NK-92 (cell line): ENCODE data around the gene CAPN5.

Experiments used
- DNase-seq: peaks from one replicate; lab custom pipeline; 2025; ENCODE audit not compliant: unreplicated experiment; lab: John Stamatoyannopoulos, UW

CAPN5 gene

DNA sequence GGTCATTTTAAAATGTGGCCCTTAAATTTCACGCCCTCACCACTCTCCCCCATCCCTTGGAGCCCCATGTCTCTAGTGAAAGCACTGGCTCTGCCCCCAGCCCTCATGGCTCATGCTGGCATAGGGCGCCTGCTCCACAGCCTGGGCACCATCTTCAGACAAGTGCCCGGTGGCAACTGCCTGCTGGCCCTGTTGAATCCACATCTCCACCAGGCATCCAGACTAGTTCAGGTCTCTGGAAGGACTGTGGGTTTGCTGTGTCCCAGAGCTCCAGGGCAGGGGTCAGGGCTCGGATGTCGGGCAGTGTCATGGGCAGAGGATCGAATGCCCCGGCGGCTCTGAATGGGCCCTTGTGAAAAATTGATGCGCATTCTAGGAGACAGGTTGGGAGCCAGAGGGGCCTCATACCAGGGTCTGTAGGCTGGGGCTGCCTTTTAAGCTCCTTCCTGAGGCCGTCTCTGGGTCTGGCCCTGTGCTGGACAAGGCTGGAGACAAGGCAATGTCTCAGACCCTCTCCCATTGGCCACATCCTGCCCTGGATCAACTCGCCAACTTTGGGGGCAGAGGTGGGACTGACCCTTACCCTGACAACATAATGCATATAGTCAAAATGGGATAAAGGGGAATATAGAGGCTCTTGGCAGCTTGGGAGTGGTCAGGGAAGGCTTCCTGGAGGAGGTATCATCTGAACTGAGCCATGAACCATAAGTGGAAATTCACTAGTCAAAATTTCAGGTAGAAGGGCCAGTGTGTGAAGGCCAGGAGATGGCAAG lies 62.5 kb downstream of the CAPN5 start:
- no peak for DNase-seq

GRCh38 chr11:77129842-77130756 lies 63.3 kb downstream of the CAPN5 start:
- DNase-seq = no peak

GRCh38 chr11:77130763-77131513 lies 64.2 kb downstream of the CAPN5 start:
- no peak for DNase-seq

- no peak for DNase-seq
These were observed 64.8 kb downstream of the CAPN5 start for GRCh38 chr11:77131560-77131959.

DNA sequence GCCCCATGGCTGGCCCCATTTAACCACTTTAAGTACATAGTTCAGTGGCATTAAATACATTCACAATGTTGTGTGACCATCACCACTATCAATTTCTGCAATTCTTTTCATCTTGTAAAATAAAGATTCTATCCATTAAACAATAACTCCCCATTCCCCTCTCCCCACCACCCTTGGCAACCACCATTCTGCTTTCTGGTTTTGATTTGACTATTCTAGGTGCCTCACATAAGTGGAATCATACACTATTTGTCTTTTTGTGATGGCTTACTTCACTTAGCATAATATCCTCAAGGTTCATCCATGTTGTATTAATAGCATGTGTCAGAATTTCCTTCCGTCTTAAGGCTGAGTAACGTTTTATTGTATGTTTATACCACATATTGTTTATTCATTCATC lies 68.3 kb downstream of the CAPN5 start:
- no peak for DNase-seq

GRCh38 chr11:77136074-77136473 lies 69.3 kb downstream of the CAPN5 start:
- no peak for DNase-seq

GRCh38 chr11:77136784-77137420 lies 70.1 kb downstream of the CAPN5 start:
- DNase-seq = no peak

DNA sequence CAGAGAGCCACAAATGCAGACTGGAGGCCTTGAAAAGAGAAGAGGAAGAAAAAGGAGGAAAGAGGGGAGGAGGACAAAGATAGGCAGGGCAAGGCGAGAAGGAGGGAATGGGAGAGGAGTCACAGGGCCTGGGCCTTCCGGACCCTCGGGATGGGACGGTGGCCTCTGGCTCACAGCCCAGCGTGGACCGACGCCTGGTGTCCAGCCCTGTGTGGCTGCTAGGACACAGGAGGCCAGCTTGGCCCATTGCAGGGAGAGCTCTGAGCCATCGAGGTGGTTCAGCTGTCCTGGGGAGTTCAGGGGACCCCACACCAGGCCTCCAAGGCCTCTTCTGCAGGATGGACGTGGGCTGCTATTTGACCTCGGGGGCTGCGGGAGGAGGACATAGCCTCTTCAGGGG lies 70.7 kb downstream of the CAPN5 start:
- DNase-seq = no peak

DNA sequence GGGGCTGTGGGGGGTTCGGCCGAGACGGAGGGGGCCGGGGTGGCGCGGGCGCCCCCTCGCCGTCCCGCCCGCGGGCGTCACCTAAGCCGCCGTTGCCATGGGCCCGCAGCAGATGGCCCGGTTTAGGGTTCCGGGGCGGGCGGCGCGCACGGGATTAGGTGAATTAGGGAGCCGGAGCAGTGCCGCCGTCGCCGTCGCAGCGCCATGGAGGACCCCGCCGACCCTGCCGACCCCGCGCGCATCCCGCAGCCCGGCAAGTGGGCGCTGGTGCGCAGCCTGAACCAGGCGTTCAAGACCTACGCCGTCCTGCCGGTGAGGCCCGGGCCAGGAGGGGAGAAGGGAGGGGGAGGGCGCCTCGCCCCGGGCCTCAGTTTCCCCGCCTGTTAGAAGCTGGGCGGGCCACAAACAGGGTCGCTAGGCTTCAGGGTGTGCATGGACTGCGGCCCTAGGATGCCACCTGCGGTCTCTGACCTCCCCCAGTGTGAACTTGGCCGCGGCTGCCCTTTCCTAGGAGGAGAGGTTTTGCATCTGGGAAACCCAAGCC lies 71.4 kb downstream of the CAPN5 start:
- DNase-seq = no peak

- DNase-seq = no peak
These were observed 72.4 kb downstream of the CAPN5 start for GRCh38 chr11:77139201-77139600.

DNA sequence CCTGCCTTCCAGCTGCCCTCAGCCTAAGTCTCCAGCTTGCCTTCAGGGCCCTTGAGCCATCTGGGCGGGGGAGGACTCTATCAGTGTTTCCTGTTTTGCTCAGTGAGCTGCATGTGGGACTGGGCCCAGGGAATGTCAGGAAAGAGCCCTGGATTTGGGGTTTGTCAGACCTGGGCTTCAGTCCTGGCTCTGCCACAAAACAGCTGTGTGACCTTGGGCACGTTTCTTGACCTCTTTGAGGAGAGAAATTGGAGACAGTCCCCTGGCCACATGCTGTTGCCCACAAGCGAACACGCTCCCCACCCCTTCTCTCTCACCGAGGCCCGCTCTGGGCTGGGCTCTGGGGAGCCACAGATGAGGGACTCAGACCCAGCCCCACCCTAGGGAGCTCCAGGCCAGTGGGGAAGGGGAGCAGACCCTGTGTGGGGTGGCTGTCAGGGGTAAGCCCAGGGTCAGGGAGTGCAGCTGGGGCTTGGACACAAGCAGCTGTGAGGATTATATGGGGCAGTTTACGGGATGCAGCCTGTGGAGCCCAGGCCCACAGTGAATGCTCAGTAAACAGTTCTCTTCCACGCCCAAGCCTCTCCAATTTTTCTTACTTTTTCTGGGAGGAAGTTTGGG lies 73.6 kb downstream of the CAPN5 start:
- DNase-seq = no peak

DNA sequence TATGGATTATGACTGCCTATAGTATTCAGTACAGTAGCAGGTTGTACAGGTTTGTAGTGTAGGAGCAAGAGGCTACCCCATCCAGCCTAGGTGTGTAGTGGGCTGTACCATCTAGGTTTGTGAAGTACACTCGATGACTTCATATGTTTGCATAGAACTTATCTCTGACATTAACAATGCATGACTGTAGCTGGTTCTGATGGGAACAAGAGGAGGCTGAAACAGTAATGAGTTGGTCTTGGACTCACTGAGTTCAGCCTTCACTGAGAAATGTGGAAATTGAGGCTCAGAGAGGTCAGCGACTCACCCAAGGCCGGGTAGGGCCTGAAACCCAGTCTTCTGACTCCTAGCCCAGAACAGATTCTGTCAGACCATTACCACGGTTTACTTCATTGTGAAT lies 74.3 kb downstream of the CAPN5 start:
- DNase-seq = no peak

DNA sequence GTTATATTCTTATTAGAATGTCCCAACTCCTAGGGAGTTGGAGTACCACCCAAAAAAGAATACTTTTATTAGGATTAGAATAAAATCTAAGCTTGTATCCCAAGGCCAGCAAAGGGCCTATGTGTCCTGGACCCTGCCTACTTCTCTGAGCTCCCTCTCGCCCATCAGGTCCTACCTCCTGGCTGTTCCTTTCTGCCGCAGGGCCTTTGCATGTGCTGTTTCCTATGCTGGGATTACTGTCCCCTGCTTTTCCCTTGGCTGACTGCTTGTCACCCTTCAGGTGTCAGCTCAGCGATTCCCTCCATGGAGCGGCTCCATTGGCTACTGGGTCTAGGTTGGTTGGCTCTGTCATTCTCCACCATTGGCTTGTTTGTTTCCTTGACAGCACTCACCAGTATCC lies 74.7 kb downstream of the CAPN5 start:
- DNase-seq = no peak

- no peak for DNase-seq
These were observed 75.6 kb downstream of the CAPN5 start for GRCh38 chr11:77142091-77142975.

DNA sequence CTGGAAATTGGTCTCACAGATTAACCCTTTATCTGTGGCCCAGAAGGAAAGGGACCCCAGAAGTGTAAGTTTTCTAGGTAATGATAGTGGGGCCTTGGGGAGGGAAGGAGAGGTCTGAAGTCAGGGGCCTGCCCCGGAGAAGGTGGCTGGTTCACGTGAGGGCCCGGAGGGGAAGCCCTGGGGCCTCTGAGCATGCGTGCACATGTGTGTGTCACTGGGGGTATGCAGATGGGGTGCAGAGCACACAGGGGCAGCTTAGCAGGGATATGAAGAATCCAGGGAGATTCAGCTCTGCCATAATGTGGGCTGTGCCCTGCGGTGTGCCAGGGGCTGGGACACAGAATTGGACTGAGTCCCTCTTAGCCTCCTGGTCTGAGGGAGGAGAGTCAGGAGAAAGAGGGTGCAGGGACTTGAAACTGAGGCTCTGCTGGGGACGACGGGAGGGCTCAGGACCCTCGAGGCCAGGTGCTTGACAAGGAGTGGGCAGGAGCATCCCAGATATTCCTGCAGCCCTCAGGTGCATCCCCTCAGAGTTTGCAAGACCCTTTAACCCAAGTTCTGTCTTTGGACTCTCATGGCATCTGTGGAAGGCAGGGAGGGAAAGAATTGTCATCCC lies 76.7 kb downstream of the CAPN5 start:
- no peak for DNase-seq

DNA sequence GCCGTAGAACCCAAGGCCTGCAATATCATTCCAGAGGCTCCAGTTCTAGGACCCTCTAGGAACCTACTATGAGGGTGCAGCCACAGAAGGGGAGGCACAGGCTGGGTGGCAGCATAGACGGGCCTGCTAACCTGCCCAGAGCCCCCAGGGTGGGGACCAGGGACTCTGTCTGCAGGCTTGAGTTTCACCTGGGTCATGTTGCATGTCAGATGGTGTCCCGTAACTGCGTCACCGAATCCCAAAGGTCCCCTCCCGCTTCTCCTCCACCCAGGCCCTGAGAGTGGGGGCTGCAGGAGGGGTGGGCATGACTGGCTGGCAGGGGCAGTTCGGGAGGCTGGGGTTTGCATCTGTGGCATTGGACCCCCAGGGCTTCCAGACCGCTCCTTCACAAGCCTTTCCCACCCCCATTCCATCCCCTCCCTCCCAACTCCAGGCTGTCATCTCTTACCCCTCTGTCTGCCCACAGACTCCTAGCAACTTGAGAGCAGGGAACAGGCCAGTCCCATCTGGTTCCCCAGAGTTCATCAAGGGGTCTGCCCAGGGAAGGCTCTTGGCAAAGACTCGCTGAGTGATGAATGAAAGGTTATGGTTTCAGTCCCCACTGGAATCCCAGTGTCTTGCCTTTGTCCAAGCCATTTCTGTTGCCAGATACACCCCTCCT lies 77.6 kb downstream of the CAPN5 start:
- DNase-seq = no peak

DNA sequence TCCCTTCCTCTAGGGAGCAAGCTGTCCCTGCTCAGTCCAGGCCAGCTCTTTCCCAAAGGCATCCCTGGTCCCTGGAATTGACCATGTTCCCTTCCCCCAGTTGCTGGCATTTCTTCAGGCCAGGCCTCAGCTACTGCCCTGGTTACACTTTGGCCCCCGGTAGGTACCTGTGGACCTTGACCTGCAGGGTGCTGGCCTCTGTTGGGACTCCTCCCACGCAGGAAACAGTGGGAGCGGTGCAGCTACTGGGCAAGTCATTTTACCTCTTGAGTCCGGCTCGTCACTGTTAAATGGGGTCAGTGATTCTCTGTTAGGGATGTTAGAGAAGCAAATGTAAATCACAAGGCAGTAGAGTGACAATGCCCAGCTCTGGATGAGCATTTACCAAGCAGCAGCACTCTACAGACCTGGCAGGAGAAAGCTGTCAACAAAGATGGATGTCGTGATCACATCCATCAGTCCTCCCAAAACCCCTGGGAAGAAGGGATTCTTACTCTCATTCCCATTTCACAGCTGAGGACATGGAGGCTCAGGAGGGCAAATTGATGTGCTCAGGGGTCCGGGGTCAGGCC lies 78.2 kb downstream of the CAPN5 start:
- no peak for DNase-seq
